ENCODE measurements around the gene ASIC2. TPM values are rescaled to one million over a fixed set of nuclear protein-coding genes. Genes with fewer than 3 reads are reported as not detected.

ASIC2 gene
- total RNA-seq, 1 experiment from 2014 or later, result 0.11 TPM

- H3F3A ChIP-seq (ENCODE audit: low read length, unreplicated experiment), result no peaks in the 10 kb centered on the region
- no peaks in the 10 kb centered on the region for H3K36me3 ChIP-seq (ENCODE audit: low read depth, low read length)
- H3K4me3 ChIP-seq (ENCODE audit: low read length), result no peak overlapping the region
- no peak for TF ChIP-seq EZH2phosphoT487 (IDR thresholded peaks at IDR 0.05; ENCODE audit: borderline replicate concordance, low read length)
- TF ChIP-seq EZH2 (IDR thresholded peaks at IDR 0.05; ENCODE audit: low read length, unreplicated experiment), result no peak
- TF ChIP-seq CTCF (conservative IDR thresholded peaks at IDR 0.05; ENCODE audit: low read depth, low read length), result no peak
- H4K20me1 ChIP-seq (ENCODE audit: low read length), result no peaks in the 10 kb centered on the region
- H3K9ac ChIP-seq (ENCODE audit: low read length), result no peak overlapping the region
- H3K4me2 ChIP-seq (ENCODE audit: low read length), result no peak overlapping the region
- intact Hi-C loops (cut with micrococcal nuclease), result no loop called here
- ChIA-PET POLR2A (ENCODE audit: unreplicated experiment) (no interaction called here), CTCF (no interaction called here)
- no peaks in the 10 kb centered on the region for H3K4me1 ChIP-seq (ENCODE audit: insufficient read depth, low read length)
- no peaks in the 10 kb centered on the region for H3K9me3 ChIP-seq (ENCODE audit: low read length)
- peaks cover 45% of the 10 kb centered on the region for H3K27me3 ChIP-seq (ENCODE audit: low read length)
- no peaks in the 10 kb centered on the region for H3K9me2 ChIP-seq (replicated peaks; ENCODE audit: low read length)
- no peak overlapping the region for H2AFZ ChIP-seq (ENCODE audit: low read length)
- BruUV-seq (replicated peaks), result no TSS peak
- no peaks in the 10 kb centered on the region for H3K79me2 ChIP-seq (ENCODE audit: low read length)
- DNase-seq (no peak), ATAC-seq (no peak)
- no peak overlapping the region for H3K27ac ChIP-seq (ENCODE audit: low read length)
Measured at GRCh38 chr17:33086878-33087277, 206.2 kb downstream of the ASIC2 start.

- H3K9me3 ChIP-seq (ENCODE audit: low read length), result no peaks in the 10 kb centered on the region
- intact Hi-C loops (cut with micrococcal nuclease), result no loop called here
- DNase-seq (no peak), ATAC-seq (no peak)
- no peak overlapping the region for H2AFZ ChIP-seq (ENCODE audit: low read length)
- H3F3A ChIP-seq (ENCODE audit: low read length, unreplicated experiment), result no peaks in the 10 kb centered on the region
- no peak overlapping the region for H3K27ac ChIP-seq (ENCODE audit: low read length)
- H3K79me2 ChIP-seq (ENCODE audit: low read length), result no peaks in the 10 kb centered on the region
- no peak for TF ChIP-seq EZH2phosphoT487 (IDR thresholded peaks at IDR 0.05; ENCODE audit: borderline replicate concordance, low read length)
- no peak for TF ChIP-seq EZH2 (IDR thresholded peaks at IDR 0.05; ENCODE audit: low read length, unreplicated experiment)
- no peak for TF ChIP-seq CTCF (conservative IDR thresholded peaks at IDR 0.05; ENCODE audit: low read depth, low read length)
- H4K20me1 ChIP-seq (ENCODE audit: low read length), result no peaks in the 10 kb centered on the region
- H3K9me2 ChIP-seq (replicated peaks; ENCODE audit: low read length), result no peaks in the 10 kb centered on the region
- POLR2A ChIA-PET (ENCODE audit: unreplicated experiment), result no interaction called here
- CTCF ChIA-PET, result no interaction called here
- no peak overlapping the region for H3K4me2 ChIP-seq (ENCODE audit: low read length)
- H3K27me3 ChIP-seq (ENCODE audit: low read length), result peaks cover 45% of the 10 kb centered on the region
- H3K4me1 ChIP-seq (ENCODE audit: insufficient read depth, low read length), result no peaks in the 10 kb centered on the region
- no TSS peak for BruUV-seq (replicated peaks)
- no peak overlapping the region for H3K9ac ChIP-seq (ENCODE audit: low read length)
- no peaks in the 10 kb centered on the region for H3K36me3 ChIP-seq (ENCODE audit: low read depth, low read length)
- H3K4me3 ChIP-seq (ENCODE audit: low read length), result no peak overlapping the region
Measured at GRCh38 chr17:33086041-33086440, 207.1 kb downstream of the ASIC2 start.

GRCh38 chr17:33085256-33085655 is 207.8 kb downstream of the ASIC2 start:
- intact Hi-C loops (cut with micrococcal nuclease), result no loop called here
- TF ChIP-seq CTCF (conservative IDR thresholded peaks at IDR 0.05; ENCODE audit: low read depth, low read length) (no peak), EZH2phosphoT487 (IDR thresholded peaks at IDR 0.05; ENCODE audit: borderline replicate concordance, low read length) (no peak), EZH2 (IDR thresholded peaks at IDR 0.05; ENCODE audit: low read length, unreplicated experiment) (no peak)
- Histone ChIP-seq H3K79me2 (ENCODE audit: low read length) (no peaks in the 10 kb centered on the region), H3K36me3 (ENCODE audit: low read depth, low read length) (no peaks in the 10 kb centered on the region), H3K9me3 (ENCODE audit: low read length) (no peaks in the 10 kb centered on the region), H4K20me1 (ENCODE audit: low read length) (no peaks in the 10 kb centered on the region), H3K9me2 (replicated peaks; ENCODE audit: low read length) (no peaks in the 10 kb centered on the region), H3K4me3 (ENCODE audit: low read length) (no peak overlapping the region), H3F3A (ENCODE audit: low read length, unreplicated experiment) (no peaks in the 10 kb centered on the region), H2AFZ (ENCODE audit: low read length) (no peak overlapping the region), H3K4me2 (ENCODE audit: low read length) (no peak overlapping the region), H3K9ac (ENCODE audit: low read length) (no peak overlapping the region), H3K4me1 (ENCODE audit: insufficient read depth, low read length) (no peaks in the 10 kb centered on the region), H3K27me3 (ENCODE audit: low read length) (peaks cover 50% of the 10 kb centered on the region), H3K27ac (ENCODE audit: low read length) (no peak overlapping the region)
- no peak for DNase-seq
- POLR2A ChIA-PET (ENCODE audit: unreplicated experiment), result no interaction called here
- no peak for ATAC-seq
- CTCF ChIA-PET, result no interaction called here
- BruUV-seq (replicated peaks), result no TSS peak
